ENCODE results near the gene TMEM187.

GRCh38 chrX:153995504-153995903 is 22.9 kb downstream of the TMEM187 start:
- TF ChIP-seq, protein P1, sequence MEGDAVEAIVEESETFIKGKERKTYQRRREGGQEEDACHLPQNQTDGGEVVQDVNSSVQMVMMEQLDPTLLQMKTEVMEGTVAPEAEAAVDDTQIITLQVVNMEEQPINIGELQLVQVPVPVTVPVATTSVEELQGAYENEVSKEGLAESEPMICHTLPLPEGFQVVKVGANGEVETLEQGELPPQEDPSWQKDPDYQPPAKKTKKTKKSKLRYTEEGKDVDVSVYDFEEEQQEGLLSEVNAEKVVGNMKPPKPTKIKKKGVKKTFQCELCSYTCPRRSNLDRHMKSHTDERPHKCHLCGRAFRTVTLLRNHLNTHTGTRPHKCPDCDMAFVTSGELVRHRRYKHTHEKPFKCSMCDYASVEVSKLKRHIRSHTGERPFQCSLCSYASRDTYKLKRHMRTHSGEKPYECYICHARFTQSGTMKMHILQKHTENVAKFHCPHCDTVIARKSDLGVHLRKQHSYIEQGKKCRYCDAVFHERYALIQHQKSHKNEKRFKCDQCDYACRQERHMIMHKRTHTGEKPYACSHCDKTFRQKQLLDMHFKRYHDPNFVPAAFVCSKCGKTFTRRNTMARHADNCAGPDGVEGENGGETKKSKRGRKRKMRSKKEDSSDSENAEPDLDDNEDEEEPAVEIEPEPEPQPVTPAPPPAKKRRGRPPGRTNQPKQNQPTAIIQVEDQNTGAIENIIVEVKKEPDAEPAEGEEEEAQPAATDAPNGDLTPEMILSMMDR (IDR thresholded peaks at IDR 0.05): no peak
- TF ChIP-seq POLR2A (IDR thresholded peaks at IDR 0.05): no peak
- TF ChIP-seq POLR2AphosphoS5 (IDR thresholded peaks at IDR 0.05; ENCODE audit: insufficient read depth in 1 of 2, low read depth in 1 of 2): no peak
